Raji (cell line): ENCODE results near the gene AASDH.

ENCODE experiments used
- POLR2A ChIP-seq: IDR thresholded peaks from 2 replicates; pipeline ENCODE4 v1.6.1; 2011; ENCODE audit warnings: low read depth, low read length, control low read depth; ENCODE audit not compliant: insufficient read depth

AASDH gene, protein sequence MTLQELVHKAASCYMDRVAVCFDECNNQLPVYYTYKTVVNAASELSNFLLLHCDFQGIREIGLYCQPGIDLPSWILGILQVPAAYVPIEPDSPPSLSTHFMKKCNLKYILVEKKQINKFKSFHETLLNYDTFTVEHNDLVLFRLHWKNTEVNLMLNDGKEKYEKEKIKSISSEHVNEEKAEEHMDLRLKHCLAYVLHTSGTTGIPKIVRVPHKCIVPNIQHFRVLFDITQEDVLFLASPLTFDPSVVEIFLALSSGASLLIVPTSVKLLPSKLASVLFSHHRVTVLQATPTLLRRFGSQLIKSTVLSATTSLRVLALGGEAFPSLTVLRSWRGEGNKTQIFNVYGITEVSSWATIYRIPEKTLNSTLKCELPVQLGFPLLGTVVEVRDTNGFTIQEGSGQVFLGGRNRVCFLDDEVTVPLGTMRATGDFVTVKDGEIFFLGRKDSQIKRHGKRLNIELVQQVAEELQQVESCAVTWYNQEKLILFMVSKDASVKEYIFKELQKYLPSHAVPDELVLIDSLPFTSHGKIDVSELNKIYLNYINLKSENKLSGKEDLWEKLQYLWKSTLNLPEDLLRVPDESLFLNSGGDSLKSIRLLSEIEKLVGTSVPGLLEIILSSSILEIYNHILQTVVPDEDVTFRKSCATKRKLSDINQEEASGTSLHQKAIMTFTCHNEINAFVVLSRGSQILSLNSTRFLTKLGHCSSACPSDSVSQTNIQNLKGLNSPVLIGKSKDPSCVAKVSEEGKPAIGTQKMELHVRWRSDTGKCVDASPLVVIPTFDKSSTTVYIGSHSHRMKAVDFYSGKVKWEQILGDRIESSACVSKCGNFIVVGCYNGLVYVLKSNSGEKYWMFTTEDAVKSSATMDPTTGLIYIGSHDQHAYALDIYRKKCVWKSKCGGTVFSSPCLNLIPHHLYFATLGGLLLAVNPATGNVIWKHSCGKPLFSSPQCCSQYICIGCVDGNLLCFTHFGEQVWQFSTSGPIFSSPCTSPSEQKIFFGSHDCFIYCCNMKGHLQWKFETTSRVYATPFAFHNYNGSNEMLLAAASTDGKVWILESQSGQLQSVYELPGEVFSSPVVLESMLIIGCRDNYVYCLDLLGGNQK

DNA sequence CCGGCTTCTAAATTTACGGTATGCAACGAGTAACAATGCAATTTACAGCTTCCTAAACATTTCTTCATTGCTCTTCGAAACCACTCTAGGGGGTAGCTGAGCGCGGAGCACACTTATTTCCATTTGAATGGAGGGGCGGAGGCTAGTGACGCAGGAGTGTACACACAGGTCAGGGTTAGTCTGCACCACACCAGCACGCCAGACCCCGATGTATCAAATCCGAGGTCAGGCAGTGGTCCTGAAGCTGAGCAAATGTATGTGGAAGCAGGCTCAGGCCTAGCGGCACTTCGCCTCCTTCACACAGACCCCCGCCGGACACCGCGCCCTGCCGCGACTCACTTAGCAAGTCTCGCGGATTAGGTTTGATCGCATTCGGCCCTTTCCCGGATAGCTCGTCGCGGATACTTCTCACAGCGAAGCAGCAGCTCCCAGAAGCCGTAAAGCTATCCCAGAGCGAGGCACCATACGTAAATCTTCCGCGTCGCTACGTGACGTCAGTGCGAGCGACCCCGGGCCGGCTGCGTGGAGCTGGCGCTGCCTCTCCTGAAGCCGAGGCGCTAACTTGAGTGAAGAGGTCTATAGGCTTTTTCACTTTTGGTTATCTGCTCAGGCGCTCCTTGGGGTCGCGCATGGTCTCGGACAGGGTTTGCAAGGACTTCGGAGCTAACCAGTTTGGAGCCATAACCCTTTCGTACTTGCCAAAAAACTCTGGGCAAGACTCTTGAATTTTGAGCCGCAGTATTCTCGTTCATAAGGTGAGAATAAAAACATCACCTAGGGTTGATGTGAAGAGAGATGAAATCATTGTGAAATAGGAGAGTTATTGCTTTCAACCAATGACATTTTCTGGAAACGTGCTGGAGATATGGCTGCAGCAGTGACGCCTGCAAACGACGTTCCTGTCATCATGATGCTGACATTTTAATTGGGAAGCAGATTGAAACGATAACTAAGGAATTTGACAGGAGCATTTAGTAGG, at the start of gene AASDH:
Gene AASDH (minus strand): TSS at position 469 of the 979 bp plus-strand sequence. CDS start 3,192 bp downstream, outside the sequence.
- peak; percentile 98 for TF ChIP-seq POLR2A

DNA sequence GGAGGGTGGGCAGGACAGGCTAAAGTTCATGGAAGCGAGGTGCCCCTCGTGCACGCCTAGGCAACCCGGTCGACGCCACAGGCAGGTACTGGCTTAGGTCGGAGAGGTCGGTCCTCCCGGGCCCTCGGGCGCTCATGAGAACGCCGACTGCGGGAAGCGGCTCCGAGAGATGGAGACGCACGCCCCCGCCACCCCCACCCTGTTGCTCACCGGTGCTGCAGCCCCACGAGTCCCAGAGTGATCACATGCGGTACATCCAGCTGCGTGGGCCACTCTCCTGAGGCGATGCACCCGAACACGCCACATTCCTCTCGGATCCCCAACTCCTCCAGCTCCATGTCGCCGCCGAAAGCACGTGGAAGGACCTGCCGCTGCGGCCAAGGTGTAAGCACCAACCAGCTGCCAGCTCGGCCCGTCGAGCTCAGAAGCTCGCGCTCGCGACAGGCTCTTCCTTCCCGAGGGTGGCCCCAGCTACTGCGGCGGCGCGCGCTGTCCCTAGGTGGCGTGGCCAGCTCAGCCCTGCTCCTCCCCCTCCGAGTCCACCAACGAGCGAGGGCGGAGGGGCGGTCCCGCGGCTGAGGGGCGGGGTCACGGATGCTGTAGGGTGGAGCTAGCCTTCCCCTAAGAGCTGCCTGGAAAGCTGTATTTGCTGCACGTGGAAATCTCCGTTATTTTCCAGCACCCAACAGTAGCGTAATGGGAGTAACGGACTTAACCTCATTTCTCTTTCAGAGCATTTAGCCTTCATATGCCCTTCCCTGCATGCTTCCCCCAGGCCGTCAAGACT, 48.0 kb upstream of the AASDH start, which contains the start of gene PPAT:
Gene PPAT (minus strand): TSS at position 476 of the 787 bp plus-strand sequence. CDS start 138 bp downstream, at position 338.
- peak; percentile 97 for TF ChIP-seq POLR2A

DNA sequence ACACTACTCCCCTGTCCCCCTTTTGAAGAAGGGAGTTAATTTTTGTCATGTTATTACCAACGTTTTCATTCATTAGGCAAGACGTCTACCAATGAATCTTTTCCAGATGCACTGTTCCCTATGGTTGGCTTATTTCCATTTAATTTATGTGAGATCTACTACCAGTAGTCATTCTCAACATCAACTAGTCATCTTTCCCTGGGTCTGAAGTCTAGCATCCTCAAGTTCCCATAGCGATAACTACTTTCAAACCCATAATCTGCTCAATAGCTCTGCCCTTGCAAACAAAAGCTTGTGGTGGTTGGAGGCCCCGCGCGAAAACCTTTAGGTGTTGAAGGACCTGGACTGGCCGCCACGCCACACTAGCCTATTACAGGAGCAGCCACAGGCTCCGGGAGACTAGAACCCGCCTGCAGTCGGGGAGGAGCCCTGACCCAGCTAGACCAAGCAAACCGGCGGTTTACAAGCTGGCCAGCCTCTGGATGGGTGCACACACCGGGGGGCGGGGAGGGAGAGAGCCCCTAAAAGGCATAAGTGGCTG, 47.4 kb upstream of the AASDH start:
- TF ChIP-seq POLR2A = no peak

DNA sequence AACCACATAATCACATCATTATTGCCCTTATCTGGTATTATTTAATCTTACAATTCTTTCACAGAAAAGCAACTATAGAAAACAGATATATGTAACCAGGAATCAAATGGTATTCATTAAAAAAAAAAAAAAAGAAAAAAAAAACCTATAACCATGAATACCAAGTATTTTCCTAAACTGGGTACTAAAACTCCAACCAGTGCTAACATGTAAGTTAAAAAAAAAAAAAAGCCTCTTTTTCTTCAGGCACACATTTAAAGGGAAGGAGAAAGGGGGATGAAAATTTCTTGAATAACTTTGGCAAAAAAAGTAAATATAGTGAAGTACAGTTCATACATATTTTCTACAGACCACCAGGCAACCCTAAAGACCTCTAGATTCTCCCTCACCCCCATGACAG, 46.0 kb upstream of the AASDH start:
- no peak for TF ChIP-seq POLR2A

DNA sequence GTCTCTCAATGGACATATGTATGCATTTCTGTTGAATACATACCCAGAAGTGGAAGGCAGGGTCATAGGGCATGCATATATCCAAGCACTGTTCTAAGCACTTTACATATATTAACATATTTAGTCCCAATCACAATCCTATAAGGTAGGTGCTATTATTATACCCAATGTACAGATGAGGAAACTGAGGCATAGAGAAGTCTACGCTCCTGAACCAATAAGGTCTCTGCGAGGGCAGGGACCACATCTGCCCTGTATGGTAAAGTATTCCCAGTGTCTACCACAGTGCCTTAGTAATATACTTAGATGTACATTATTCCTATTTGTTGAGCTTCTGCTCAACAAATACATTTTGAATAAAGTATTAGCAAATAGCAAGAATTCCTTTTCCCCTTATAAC, 42.9 kb upstream of the AASDH start:
- no peak for TF ChIP-seq POLR2A

DNA sequence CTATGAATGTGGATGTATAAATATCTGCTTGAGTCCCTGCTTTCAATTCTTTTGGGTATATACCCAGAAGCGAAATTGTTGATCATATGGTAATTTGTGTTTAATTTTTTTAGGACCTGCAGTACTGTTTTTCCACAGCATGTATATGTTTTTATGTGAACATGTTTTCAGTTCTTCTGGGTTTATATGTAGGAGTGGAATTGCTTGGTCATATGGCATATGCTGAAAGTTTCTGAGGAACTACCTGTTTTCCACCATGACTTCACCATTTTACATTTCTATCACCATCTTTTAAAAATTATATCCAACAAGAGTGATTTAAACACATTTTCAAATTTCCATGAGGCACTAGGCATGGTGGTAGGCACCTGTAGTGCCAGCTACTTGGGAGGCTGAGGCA, 39.9 kb upstream of the AASDH start:
- no peak for TF ChIP-seq POLR2A

DNA sequence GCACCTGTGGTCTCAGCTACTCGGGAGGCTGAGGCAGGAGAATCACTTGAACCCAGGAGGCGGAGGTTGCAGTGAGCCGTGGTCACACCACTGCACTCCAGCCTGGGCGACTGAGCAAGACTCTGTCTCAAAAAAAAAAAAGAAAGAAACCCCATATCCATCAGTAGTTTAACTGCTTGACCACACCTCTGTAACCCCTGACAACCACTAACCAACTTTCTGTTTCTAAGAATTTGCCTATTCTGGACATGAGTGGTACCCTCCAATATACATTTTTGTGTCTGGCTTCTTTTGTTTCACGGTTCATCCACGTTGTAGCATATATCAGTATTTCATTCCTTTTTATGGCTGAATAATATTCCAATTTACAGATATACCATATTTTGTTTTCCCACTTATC, 39.0 kb upstream of the AASDH start:
- TF ChIP-seq POLR2A = no peak

DNA sequence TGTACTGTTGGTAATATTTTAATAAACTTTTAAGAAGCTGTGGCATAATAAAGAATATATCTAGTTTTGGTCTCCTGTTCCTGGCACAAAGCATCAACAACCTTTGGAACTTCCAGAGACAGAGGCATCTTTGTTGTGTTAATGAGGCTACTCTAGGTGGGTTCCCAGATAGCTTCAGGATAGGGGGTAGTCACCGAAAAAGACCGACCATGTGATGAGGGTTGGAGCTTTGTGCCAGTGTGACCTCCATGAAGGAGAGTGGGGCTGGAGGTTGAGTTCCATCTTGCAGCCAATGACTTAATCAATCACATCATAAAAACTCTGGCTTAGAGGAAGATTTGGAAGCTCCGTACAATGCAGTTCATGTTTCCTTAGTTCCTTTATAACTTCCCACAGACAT, 38.2 kb upstream of the AASDH start:
- TF ChIP-seq POLR2A = no peak

DNA sequence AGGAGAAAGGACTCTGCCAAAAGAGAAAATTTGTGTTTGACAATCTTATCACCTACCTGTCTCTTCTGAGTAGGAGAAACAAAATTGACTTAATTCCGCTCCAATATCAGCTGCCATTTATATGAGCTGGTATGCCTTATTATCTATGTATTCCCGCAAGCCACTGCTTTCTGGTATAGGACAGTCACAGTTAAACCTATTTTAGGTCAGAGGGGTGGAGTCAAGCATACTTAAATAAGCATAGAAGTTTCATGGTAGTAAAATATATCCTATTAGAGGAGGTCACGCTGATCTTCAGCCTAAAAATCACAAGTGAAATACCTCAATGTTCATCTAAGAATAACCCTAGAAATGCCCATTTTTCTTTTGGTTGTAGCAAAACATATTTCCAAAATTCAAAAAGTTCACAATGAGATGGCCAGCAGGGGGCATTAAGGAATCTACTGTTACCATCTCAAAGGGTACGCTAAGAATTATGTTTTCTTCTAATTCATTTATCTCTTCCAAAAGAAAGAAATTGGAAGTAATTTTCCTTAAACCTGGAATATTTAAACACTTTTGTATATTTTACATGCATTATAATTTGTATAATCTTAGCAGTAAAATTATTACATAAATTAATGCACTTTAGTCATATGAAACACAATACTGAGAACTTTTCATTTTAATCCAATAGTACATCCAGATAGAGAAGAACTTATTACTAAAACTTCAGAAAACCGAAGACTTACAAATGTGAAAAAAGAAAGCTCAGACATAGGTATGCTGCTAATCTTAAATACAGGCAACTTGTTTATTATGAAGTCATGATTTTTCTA, 37.6 kb upstream of the AASDH start:
- no peak for TF ChIP-seq POLR2A

DNA sequence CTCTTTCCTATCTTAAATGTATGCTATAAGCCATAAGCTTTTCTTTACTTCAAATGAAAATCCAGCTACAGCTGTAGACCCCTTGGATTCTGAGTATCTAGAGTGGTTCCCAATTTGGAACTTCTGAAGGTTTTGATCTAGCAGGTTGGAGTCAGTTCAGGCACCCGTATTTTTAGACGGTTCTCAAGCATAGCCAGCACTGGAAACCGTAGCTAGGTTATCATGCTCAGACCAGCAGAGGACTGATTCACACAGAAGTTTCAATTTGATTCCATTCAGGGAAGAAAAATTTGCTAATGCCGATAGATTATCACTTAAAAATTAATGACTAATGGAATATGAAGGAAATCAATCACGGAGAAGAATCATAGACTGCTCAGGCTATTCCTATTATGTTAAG, 36.9 kb upstream of the AASDH start:
- no peak for TF ChIP-seq POLR2A

DNA sequence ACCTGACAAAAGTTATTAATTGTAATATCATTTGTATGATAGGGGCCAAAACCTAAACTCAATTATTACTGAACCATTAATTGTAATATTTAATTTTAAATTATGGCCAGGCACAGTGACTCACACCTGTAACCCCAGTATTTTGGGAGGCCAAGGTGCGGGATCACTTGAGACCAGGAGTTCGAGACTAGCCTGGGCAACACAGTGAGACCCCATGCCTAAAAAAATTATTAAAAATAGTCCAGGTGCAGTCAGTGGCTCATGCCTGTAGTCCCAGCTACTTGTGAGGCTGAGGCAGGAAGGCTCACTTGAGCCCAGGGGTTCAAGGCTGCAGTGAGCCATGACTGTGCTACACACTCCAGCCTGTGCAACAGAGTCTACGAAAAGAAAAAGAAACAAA, 30.1 kb upstream of the AASDH start:
- no peak for TF ChIP-seq POLR2A

DNA sequence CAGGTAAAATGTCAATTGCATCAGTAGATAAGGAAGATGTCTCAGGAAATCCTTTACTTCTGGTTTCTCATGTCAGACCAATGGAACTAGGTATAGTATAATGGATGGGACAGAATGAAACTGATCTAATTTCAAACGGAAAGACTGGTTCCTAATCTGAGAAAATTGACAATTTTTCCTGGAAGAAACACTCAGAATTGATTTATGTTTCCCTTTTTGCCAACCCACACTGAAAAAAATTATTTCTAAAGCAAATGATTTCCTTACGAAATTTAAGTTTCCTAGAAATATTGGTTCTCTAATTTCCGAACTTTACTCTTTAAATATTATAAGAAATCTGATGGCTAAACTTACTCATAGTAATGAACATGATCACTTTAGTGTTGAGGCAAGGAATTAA, 29.1 kb upstream of the AASDH start:
- no peak for TF ChIP-seq POLR2A
